ENCODE data around the gene DAZAP1. TPM values are rescaled to one million over a fixed set of nuclear protein-coding genes. Genes with fewer than 3 reads are reported as not detected.

Gene DAZAP1
- total and polyA plus RNA-seq, 7 donors: 59.9 to 122 (median 90.9) TPM

DNA sequence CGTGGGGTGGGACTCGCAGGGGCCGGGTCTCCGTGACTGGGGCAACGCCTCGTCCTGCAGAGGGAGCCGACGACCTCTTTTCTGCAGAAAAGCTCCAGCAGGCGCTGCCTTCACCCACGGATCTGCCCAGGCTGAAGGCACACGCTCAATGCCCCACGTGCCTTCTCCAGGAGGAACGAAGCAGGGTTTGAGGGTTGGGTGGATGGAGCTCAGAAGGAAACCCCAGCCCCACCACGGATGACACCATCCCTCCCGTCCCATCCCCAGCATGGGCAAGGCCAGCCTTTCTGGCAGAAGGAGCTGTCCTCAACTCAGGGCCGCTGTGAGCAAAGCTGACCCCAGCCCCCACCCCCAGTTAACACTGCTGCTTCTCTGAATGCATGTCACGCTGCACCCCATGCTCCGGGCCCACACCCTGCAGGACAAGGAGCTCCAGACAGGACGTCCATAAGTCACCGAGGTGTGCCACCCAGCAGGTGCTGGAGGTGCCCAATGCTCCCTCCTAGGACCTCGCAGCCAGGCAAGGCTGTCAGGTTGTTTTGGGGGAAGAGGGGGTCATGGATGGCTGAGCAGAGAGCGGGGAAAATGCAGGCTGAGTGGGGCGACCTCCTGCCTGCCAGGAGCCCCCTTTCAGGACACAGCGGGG is 64.3 kb downstream of the DAZAP1 start:
- Histone ChIP-seq H3K36me3 (ENCODE audit: insufficient read depth in 1 of 2, low read depth in 1 of 2) (peaks cover 0 to 18% of the 10 kb centered on the region in 2 donors), H3K4me1 (peaks cover 50% of the 10 kb centered on the region), H3K27me3 (ENCODE audit: insufficient read depth in 3 of 3, low read length in 2 of 3) (peaks cover 0 to 65% (median 59%) of the 10 kb centered on the region in 3 donors), H3K4me3 (peak overlapping the region; percentile 58), H3K9me3 (no peaks in the 10 kb centered on the region), H3K27ac (no peak overlapping the region)
- TF ChIP-seq CTCF (IDR thresholded peaks at IDR 0.05): no peak
- intact Hi-C loops (cut with DNase I): loop anchor here in 1 of 2 donors (1.0 kb wide), 1 partner anchor 25 kb away; no protein-coding TSS in a partner anchor
- ATAC-seq: no peak
- peak in 1 of 2 donors; percentile 49 for DNase-seq
- 19 to 23% (median 21%) methylated on average over 21 to 24 of the region's 24 CpGs for WGBS, 3 donors

GRCh38 chr19:1472231-1473084 is 65.1 kb downstream of the DAZAP1 start:
- intact Hi-C loops (cut with DNase I): loop anchor here in 1 of 2 donors (1.0 kb wide), 1 partner anchor 26 kb away; no protein-coding TSS in a partner anchor
- ATAC-seq: no peak
- Histone ChIP-seq H3K27me3 (ENCODE audit: insufficient read depth in 3 of 3, low read length in 2 of 3) (peaks cover 0 to 56% (median 52%) of the 10 kb centered on the region in 3 donors), H3K4me1 (peaks cover 47% of the 10 kb centered on the region), H3K4me3 (no peak overlapping the region), H3K27ac (no peak overlapping the region), H3K36me3 (ENCODE audit: insufficient read depth in 1 of 2, low read depth in 1 of 2) (peaks cover 0 to 18% of the 10 kb centered on the region in 2 donors), H3K9me3 (no peaks in the 10 kb centered on the region)
- no peak for TF ChIP-seq CTCF (IDR thresholded peaks at IDR 0.05)
- WGBS, 3 donors: 33 to 34% (median 33%) methylated on average over 37 to 44 of the region's 44 CpGs
- peak in 1 of 2 donors; percentile 42 for DNase-seq

- no peak for TF ChIP-seq CTCF (IDR thresholded peaks at IDR 0.05)
Observed at GRCh38 chr19:1473085-1473851, 65.9 kb downstream of the DAZAP1 start.

GRCh38 chr19:1474011-1474764 is 66.8 kb downstream of the DAZAP1 start:
- no peaks in the 10 kb centered on the region for H3K9me3 ChIP-seq
- intact Hi-C loops (cut with DNase I): no loop called here
- H3K4me1 ChIP-seq: peaks cover 41% of the 10 kb centered on the region
- peaks cover 0 to 42% (median 36%) of the 10 kb centered on the region in 3 donors for H3K27me3 ChIP-seq (ENCODE audit: insufficient read depth in 3 of 3, low read length in 2 of 3)
- ATAC-seq (peak; percentile 35 to 52 (median 42)), DNase-seq (peak in 1 of 2 donors; percentile 69)
- peaks cover 0 to 18% of the 10 kb centered on the region in 2 donors for H3K36me3 ChIP-seq (ENCODE audit: insufficient read depth in 1 of 2, low read depth in 1 of 2)
- TF ChIP-seq CTCF (IDR thresholded peaks at IDR 0.05): no peak
- no peak overlapping the region for H3K27ac ChIP-seq
- H3K4me3 ChIP-seq: no peak overlapping the region
- 56 to 65% (median 56%) methylated on average over 31 of the region's 31 CpGs for WGBS, 3 donors

More at GRCh38 chr19:1473085-1473851, 65.9 kb downstream of the DAZAP1 start:
- Histone ChIP-seq H3K27me3 (ENCODE audit: insufficient read depth in 3 of 3, low read length in 2 of 3) (peaks cover 0 to 48% (median 45%) of the 10 kb centered on the region in 3 donors), H3K9me3 (no peaks in the 10 kb centered on the region), H3K36me3 (ENCODE audit: insufficient read depth in 1 of 2, low read depth in 1 of 2) (peaks cover 0 to 18% of the 10 kb centered on the region in 2 donors), H3K4me1 (peaks cover 47% of the 10 kb centered on the region), H3K27ac (no peak overlapping the region), H3K4me3 (no peak overlapping the region)
- intact Hi-C loops (cut with DNase I): no loop called here
- 46 to 60% (median 51%) methylated on average over 19 to 20 of the region's 20 CpGs for WGBS, 3 donors
- DNase-seq (peak in 1 of 2 donors; percentile 49), ATAC-seq (peak in 1 of 4 donors; percentile 5)
